GM10847 (cell line): Measurements from ENCODE around the gene CPPED1.

Source experiments
- POLR2A ChIP-seq: IDR thresholded peaks from 2 replicates; pipeline ENCODE4 v1.6.1; 2011; ENCODE audit not compliant: insufficient read length; ENCODE audit errors: extremely low read depth

Gene CPPED1

DNA sequence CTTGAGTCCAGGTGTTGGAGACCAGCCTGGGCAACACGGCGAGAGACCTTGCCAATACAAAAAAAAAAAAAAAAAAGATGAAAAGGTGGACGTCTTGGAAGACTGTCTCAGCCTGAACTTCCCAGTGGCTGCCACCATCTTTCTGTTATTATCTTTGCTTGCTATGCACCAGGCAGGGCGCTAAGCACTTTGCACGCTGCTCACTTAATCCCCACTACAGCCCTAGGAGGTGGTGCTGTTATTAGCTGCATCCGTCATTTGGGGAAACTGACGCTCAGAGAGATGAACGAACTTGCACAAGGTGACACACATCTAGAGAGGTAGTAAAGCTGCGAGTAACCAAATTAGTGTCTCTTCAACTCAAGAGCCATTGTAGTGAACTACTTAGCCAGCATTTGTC is 708 bp upstream of the CPPED1 start:
- no peak for TF ChIP-seq POLR2A

GRCh38 chr16:12802661-12803060 is 1.0 kb downstream of the CPPED1 start:
- TF ChIP-seq POLR2A = no peak

DNA sequence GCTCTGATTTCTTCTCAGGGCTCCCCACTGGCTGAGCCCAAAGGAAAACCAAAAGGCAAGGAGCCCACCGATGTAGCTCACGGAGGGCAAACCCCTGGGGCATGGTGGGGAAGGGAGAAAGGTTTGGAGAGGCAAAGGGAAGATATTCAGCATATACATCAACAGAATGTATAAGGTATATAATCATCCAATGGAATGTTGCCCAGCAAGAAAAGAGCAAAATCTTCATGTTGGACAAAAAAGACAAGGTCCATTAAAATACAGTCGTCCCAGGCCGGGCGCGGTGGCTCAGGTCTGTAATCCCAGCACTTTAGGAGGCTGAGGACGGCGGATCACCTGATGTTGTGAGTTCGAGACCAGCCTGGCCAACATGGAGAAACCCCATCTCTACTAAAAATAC is 1.6 kb downstream of the CPPED1 start:
- TF ChIP-seq POLR2A = no peak

DNA sequence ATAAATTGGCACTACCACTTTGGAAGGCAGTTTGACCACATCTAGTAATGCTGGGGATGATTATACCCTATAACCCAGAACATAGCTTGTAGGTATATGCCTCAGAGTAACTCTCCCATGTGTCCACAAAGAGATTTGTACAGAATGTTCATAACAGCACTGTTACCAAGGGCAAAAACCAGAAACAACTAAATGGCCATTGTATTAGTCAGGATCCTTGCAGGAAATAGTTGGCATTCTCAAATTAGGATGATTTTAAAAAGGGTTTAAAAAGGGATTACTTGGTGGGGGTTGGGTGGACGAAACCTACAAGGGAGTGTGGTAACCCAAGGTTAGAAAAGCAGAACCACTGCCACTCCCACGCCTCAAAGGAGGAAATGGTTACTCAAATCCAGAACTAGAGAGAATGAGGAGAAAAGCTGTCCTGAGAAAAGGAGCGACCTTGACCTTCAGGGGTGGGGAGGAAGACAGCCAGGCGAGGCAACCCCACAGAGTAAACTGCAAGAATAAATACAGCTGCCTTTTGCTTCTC is 2.1 kb downstream of the CPPED1 start:
- TF ChIP-seq POLR2A = no peak

- no peak for TF ChIP-seq POLR2A
Observed at GRCh38 chr16:12800817-12801216, 2.9 kb downstream of the CPPED1 start.

GRCh38 chr16:12798846-12799245 is 4.8 kb downstream of the CPPED1 start:
- no peak for TF ChIP-seq POLR2A

GRCh38 chr16:12798171-12798570 is 5.5 kb downstream of the CPPED1 start:
- no peak for TF ChIP-seq POLR2A

GRCh38 chr16:12796498-12796897 is 7.2 kb downstream of the CPPED1 start:
- no peak for TF ChIP-seq POLR2A

DNA sequence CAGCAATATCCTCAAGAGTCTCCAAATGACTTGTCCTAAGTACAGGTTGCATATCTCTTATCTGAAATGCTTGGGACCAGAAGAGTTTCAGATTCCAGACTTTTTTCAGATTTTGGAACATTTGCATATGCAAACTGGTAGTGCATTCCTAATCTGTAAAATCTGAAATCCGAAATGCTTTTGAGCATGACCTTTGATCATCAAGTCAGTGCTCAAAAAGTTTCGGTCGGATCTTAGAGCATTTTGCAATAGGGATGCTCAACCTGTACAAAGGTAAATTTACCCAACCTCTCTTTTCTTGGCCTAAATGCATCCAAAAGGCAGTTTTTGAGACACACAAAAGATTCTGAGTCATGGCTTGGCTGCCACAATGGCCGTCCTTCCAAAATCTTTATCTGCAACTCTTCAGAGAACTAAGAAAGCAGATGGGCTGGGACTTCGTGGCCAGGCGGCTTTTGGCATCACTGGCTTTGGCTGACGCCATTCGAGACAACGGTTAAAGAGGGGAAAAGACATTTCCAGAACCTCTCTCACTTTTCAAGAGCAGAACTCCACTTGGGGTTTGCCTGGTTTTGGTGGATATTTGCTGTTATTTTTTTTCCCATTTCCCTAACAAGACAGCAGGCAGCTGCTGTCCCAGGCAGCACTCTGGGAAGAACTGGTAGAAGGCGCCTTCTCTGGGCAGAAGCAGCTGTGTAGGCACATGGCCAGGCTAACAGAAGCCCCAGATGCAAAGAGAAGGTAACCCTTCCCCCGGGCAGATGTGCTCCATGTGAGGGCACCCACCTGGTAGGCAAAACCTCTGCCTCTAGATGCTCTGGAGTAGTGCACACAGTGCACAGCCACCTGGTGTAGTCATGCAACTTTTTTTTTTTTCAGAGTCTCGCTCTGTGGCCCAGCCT is 8.9 kb downstream of the CPPED1 start:
- TF ChIP-seq POLR2A = no peak

DNA sequence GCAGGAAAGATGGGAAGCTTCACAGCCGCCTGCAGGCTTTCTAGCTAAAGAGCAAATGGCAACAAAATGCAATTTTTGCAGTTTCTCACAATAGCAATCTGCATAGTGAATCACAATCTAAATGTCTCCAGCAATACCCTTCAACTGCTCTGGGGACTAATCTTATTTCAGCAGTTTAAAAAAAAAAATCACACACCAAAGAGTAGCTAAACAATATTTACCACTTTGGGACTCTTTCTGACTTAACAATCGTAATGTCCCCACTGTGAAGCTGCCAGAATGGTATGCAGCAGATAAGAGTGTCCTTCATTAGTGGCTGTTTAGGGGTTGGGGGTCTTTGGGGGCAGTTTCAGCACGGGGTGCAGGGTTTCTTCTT is 9.8 kb downstream of the CPPED1 start:
- no peak for TF ChIP-seq POLR2A

GRCh38 chr16:12793120-12793864 is 10.4 kb downstream of the CPPED1 start:
- TF ChIP-seq POLR2A = no peak

DNA sequence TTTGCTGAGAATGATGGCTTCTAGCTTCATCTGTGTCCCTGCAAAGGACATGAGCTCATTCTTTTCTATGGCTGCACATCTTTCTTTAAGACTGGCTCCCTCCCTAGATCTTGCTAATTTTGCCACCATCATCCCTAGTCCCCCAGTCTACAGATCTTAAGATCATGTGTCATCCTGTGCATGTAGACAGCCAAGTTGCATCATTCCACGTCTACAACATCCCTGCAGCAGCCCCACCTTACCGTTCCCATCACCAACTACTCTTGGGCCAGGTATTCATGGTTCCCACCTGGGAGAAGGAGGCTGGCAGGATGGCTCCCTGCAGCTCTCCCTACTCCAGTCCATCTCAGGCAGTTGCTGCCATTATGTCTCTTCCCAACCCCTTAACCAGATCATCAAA is 12.3 kb downstream of the CPPED1 start:
- TF ChIP-seq POLR2A = no peak

- TF ChIP-seq POLR2A = no peak
Observed at GRCh38 chr16:12788758-12789157, 14.9 kb downstream of the CPPED1 start.

- TF ChIP-seq POLR2A = no peak
Observed at GRCh38 chr16:12786081-12786480, 17.6 kb downstream of the CPPED1 start.

DNA sequence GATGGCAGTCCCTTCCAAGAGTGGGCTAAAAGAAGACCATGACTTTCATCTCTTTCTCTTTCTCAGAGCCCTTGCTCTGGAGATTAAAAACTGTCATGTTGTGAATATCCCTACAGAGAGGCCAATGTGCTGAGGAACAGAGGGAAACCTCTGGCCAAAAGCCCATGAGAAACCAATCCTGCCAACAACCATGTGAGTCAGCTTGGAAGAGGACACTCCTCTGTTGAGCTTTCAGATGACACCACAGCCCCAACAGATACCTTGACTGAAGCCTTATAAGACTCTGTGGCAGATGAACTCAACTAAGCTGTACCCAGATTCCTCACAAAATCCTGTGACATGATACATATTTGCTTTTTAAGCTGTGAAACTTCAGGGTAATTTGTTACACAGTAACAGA is 19.6 kb downstream of the CPPED1 start:
- no peak for TF ChIP-seq POLR2A

- TF ChIP-seq POLR2A = no peak
Observed at GRCh38 chr16:12781777-12782176, 21.9 kb downstream of the CPPED1 start.
